ENCODE measurements around the gene PET100.

GRCh38 chr19:7605490-7606222, 23.9 kb upstream of the PET100 start:
- TF ChIP-seq POLR2AphosphoS5 (IDR thresholded peaks at IDR 0.05) = no peak
- no peak for TF ChIP-seq CTCF (IDR thresholded peaks at IDR 0.05)
- no peak for TF ChIP-seq POLR2A (IDR thresholded peaks at IDR 0.05)

Data from breast epithelium (tissue), 3 donors.